GM10266 (cell line): ENCODE results near the gene FAM151B.

Experiments
- DNase-seq: peaks from one replicate; pipeline ENCODE4 v3.0.0; 2012; ENCODE audit errors: extremely low spot score
- TF ChIP-seq, protein P1 (sequence below): IDR thresholded peaks from 2 replicates; pipeline ENCODE4 v1.5.1; 2012; ENCODE audit warnings: mild to moderate bottlenecking, low read depth; ENCODE audit not compliant: control insufficient read depth, insufficient read depth; ENCODE audit errors: missing control alignments

FAM151B gene

GRCh38 chr5:80541392-80541791 is 53.5 kb downstream of the FAM151B start:
- DNase-seq: no peak
- TF ChIP-seq, protein P1, sequence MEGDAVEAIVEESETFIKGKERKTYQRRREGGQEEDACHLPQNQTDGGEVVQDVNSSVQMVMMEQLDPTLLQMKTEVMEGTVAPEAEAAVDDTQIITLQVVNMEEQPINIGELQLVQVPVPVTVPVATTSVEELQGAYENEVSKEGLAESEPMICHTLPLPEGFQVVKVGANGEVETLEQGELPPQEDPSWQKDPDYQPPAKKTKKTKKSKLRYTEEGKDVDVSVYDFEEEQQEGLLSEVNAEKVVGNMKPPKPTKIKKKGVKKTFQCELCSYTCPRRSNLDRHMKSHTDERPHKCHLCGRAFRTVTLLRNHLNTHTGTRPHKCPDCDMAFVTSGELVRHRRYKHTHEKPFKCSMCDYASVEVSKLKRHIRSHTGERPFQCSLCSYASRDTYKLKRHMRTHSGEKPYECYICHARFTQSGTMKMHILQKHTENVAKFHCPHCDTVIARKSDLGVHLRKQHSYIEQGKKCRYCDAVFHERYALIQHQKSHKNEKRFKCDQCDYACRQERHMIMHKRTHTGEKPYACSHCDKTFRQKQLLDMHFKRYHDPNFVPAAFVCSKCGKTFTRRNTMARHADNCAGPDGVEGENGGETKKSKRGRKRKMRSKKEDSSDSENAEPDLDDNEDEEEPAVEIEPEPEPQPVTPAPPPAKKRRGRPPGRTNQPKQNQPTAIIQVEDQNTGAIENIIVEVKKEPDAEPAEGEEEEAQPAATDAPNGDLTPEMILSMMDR: no peak

- TF ChIP-seq, protein P1: no peak
- DNase-seq: no peak
Measured at GRCh38 chr5:80554646-80555045, 66.7 kb downstream of the FAM151B start.

- no peak for DNase-seq
- TF ChIP-seq, protein P1: no peak
Measured at GRCh38 chr5:80555099-80555498, 67.2 kb downstream of the FAM151B start.

- DNase-seq: no peak
- TF ChIP-seq, protein P1: no peak
Measured at GRCh38 chr5:80559244-80559643, 71.3 kb downstream of the FAM151B start.

DNA sequence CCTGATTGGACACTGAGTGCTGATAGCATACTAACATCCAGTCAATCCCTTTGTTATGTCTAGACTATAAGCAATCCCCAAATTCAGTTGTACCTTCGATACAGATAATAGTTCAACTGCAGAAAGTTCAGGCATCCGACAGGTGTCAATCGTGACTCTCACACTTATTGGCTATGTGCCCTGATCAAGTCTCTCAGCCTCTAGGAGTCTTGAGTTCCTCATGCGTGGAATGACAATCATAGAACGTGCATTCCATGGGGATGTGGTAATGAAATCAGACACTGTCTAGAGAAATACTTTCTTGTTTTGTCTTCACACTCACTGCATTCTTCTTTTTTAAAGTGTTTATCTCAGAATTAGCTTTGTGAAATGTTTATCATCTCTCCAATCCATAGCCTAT is 77.4 kb downstream of the FAM151B start:
- TF ChIP-seq, protein P1: no peak
- DNase-seq: no peak

- TF ChIP-seq, protein P1: no peak
- no peak for DNase-seq
Measured at GRCh38 chr5:80566711-80567259, 78.9 kb downstream of the FAM151B start.

DNA sequence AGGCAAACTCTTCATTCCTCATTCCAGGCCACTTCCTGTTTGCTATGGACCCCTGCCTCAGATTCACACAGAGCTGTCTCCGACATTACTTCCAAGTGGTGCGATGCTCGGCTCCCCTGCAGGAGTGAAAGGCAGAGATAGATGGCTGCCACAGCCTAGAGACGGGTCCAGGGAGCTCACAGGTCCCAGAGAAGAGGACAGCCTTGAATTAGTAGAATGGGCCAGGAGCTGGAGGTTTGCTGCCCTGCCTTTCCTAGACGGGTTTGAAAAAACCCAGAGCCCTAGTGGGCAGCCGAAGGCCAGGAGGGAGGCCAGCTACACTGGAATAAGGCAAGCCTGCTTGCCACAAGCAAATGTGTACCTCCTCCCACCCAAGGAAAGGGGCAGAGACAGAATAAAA is 80.4 kb downstream of the FAM151B start:
- TF ChIP-seq, protein P1: no peak
- DNase-seq: no peak
